ENCODE results near the gene CHKB. TPM values are rescaled to one million over a fixed set of nuclear protein-coding genes. Genes with fewer than 3 reads are reported as not detected.

The CHKB gene
- total RNA-seq, 4 donors from 2014 or later = 13.5 to 75.6 (median 55.2) TPM

- H3K36me3 ChIP-seq = no peaks in the 10 kb centered on the region
- intact Hi-C loops (cut with DNase I; ENCODE audit: low total_unique reads) = no loop called here
- H3K4me1 ChIP-seq = peaks cover 0 to 10% of the 10 kb centered on the region in 2 donors
- H3K4me3 ChIP-seq = no peak overlapping the region
- H3K27me3 ChIP-seq = no peaks in the 10 kb centered on the region
- no peak for DNase-seq
- no peaks in the 10 kb centered on the region for H3K9me3 ChIP-seq
- H3K27ac ChIP-seq = no peak overlapping the region
- no peak for TF ChIP-seq POLR2A (IDR thresholded peaks at IDR 0.05)
Measured at GRCh38 chr22:50597097-50597496, 14.4 kb upstream of the CHKB start.

GRCh38 chr22:50595189-50595588 lies 12.5 kb upstream of the CHKB start:
- TF ChIP-seq CTCF (IDR thresholded peaks at IDR 0.05) (no peak), POLR2A (IDR thresholded peaks at IDR 0.05) (no peak)

GRCh38 chr22:50587407-50587806 lies 4.8 kb upstream of the CHKB start:
- Histone ChIP-seq H3K9me3 (no peaks in the 10 kb centered on the region), H3K27me3 (no peaks in the 10 kb centered on the region), H3K4me1 (peaks cover 0 to 4% of the 10 kb centered on the region in 2 donors), H3K4me3 (no peak overlapping the region), H3K27ac (no peak overlapping the region), H3K36me3 (no peaks in the 10 kb centered on the region)
- TF ChIP-seq POLR2A (IDR thresholded peaks at IDR 0.05) = no peak
- TF ChIP-seq CTCF (IDR thresholded peaks at IDR 0.05) = no peak
- DNase-seq = no peak
- intact Hi-C loops (cut with DNase I; ENCODE audit: low total_unique reads) = no loop called here

More at GRCh38 chr22:50595189-50595588, 12.5 kb upstream of the CHKB start:
- Histone ChIP-seq H3K9me3 (no peaks in the 10 kb centered on the region), H3K36me3 (no peaks in the 10 kb centered on the region), H3K27ac (no peak overlapping the region), H3K4me1 (no peaks in the 10 kb centered on the region), H3K4me3 (no peak overlapping the region), H3K27me3 (no peaks in the 10 kb centered on the region)
- DNase-seq = no peak
- intact Hi-C loops (cut with DNase I; ENCODE audit: low total_unique reads) = no loop called here

GRCh38 chr22:50586416-50586815 lies 3.8 kb upstream of the CHKB start:
- intact Hi-C loops (cut with DNase I; ENCODE audit: low total_unique reads) = no loop called here
- Histone ChIP-seq H3K4me3 (no peak overlapping the region), H3K4me1 (peaks cover 4% of the 10 kb centered on the region in 2 donors), H3K9me3 (no peaks in the 10 kb centered on the region), H3K36me3 (no peaks in the 10 kb centered on the region), H3K27ac (no peak overlapping the region), H3K27me3 (no peaks in the 10 kb centered on the region)
- TF ChIP-seq CTCF (IDR thresholded peaks at IDR 0.05) = no peak
- no peak for TF ChIP-seq POLR2A (IDR thresholded peaks at IDR 0.05)
- DNase-seq = no peak

- intact Hi-C loops (cut with DNase I; ENCODE audit: low total_unique reads) = no loop called here
- H3K4me3 ChIP-seq = no peak overlapping the region
- no peaks in the 10 kb centered on the region for H3K27me3 ChIP-seq
- no peak for DNase-seq
- TF ChIP-seq CTCF (IDR thresholded peaks at IDR 0.05) (no peak), POLR2A (IDR thresholded peaks at IDR 0.05) (no peak)
- no peaks in the 10 kb centered on the region for H3K36me3 ChIP-seq
- peaks cover 4 to 7% of the 10 kb centered on the region in 2 donors for H3K4me1 ChIP-seq
- H3K27ac ChIP-seq = no peak overlapping the region
- no peaks in the 10 kb centered on the region for H3K9me3 ChIP-seq
Measured at GRCh38 chr22:50585781-50586180, 3.1 kb upstream of the CHKB start.

- Histone ChIP-seq H3K27me3 (no peaks in the 10 kb centered on the region), H3K4me1 (peaks cover 4 to 7% of the 10 kb centered on the region in 2 donors), H3K4me3 (no peak overlapping the region), H3K9me3 (no peaks in the 10 kb centered on the region), H3K36me3 (no peaks in the 10 kb centered on the region), H3K27ac (no peak overlapping the region)
- no peak for DNase-seq
- intact Hi-C loops (cut with DNase I; ENCODE audit: low total_unique reads) = no loop called here
- TF ChIP-seq CTCF (IDR thresholded peaks at IDR 0.05) (no peak), POLR2A (IDR thresholded peaks at IDR 0.05) (no peak)
Measured at GRCh38 chr22:50585238-50585637, 2.6 kb upstream of the CHKB start.
